ENCODE data around the gene APOA4. TPM values are rescaled to one million over a fixed set of nuclear protein-coding genes. Genes with fewer than 3 reads are reported as not detected.

Gene APOA4
- total RNA-seq, 4 donors from 2014 or later = not detected

- H3K36me3 ChIP-seq = peaks cover 0 to 10% (median 1%) of the 10 kb centered on the region in 4 donors
- TF ChIP-seq POLR2AphosphoS5 (IDR thresholded peaks at IDR 0.05) (no peak), CTCF (IDR thresholded peaks at IDR 0.05) (no peak), EP300 (IDR thresholded peaks at IDR 0.05; ENCODE audit: low read depth) (no peak), POLR2A (IDR thresholded peaks at IDR 0.05) (no peak)
- in situ Hi-C loops (cut with MboI; ENCODE audit: low pct_ligation_motif_present in 1 of 4, low pct_unique_long_range_greater_than_20kb in 1 of 4, low sequenced_read_pairs in 3 of 4) = loop anchor here (10.0 to 25.0 kb wide), 2 partner anchors 314 to 322 kb away; no protein-coding TSS in a partner anchor
- no peaks in the 10 kb centered on the region for H3K27me3 ChIP-seq
- intact Hi-C loops (cut with DNase I; ENCODE audit: low total_unique reads) = loop anchor here (5.0 kb wide), 1 partner anchor 42 kb away; no protein-coding TSS in a partner anchor
- H3K4me3 ChIP-seq = no peak overlapping the region
- no peak for DNase-seq
- peaks cover 6 to 27% (median 23%) of the 10 kb centered on the region in 4 donors for H3K4me1 ChIP-seq
- no peak overlapping the region for H3K27ac ChIP-seq
- no peaks in the 10 kb centered on the region for H3K9me3 ChIP-seq
- 94% methylated on average over 39 of the region's 53 CpGs; no CpG with 5 or more reads in 1 of the 2 donors for WGBS, 2 donors (ENCODE audit: low coverage in 1 of 2)
Measured at GRCh38 chr11:116790167-116791001, 32.7 kb downstream of the APOA4 start.

- TF ChIP-seq POLR2A (IDR thresholded peaks at IDR 0.05) = no peak
- no peak for TF ChIP-seq POLR2AphosphoS5 (IDR thresholded peaks at IDR 0.05)
- TF ChIP-seq CTCF (IDR thresholded peaks at IDR 0.05) = no peak
- no peak for TF ChIP-seq EP300 (IDR thresholded peaks at IDR 0.05; ENCODE audit: low read depth)
- H3K4me3 ChIP-seq = no peak overlapping the region
- 85% methylated on average over 4 of the region's 4 CpGs; no CpG with 5 or more reads in 1 of the 2 donors for WGBS, 2 donors (ENCODE audit: low coverage in 1 of 2)
Measured at GRCh38 chr11:116788975-116789374, 34.1 kb downstream of the APOA4 start.

GRCh38 chr11:116788534-116788933 is 34.6 kb downstream of the APOA4 start:
- Histone ChIP-seq H3K9me3 (no peaks in the 10 kb centered on the region), H3K4me1 (peaks cover 6 to 27% (median 23%) of the 10 kb centered on the region in 4 donors), H3K27ac (peak overlapping the region; percentile 80 to 92 (median 91)), H3K27me3 (no peaks in the 10 kb centered on the region), H3K4me3 (peak overlapping the region; percentile 81 to 100 (median 92)), H3K36me3 (peaks cover 0 to 29% (median 11%) of the 10 kb centered on the region in 4 donors)
- TF ChIP-seq POLR2AphosphoS5 (IDR thresholded peaks at IDR 0.05) (no peak), CTCF (IDR thresholded peaks at IDR 0.05) (no peak), POLR2A (IDR thresholded peaks at IDR 0.05) (no peak), EP300 (IDR thresholded peaks at IDR 0.05; ENCODE audit: low read depth) (no peak)
- DNase-seq = no peak
- WGBS, 2 donors (ENCODE audit: low coverage in 1 of 2) = 20 to 56% methylated on average over 1 to 4 of the region's 4 CpGs
- in situ Hi-C loops (cut with MboI; ENCODE audit: low pct_ligation_motif_present in 1 of 4, low pct_unique_long_range_greater_than_20kb in 1 of 4, low sequenced_read_pairs in 3 of 4) (loop anchor here in 2 of 4 donors (25.0 kb wide), 1 partner anchor 324 kb away; no protein-coding TSS in a partner anchor), intact Hi-C loops (cut with DNase I; ENCODE audit: low total_unique reads) (no loop called here)

More at GRCh38 chr11:116788975-116789374, 34.1 kb downstream of the APOA4 start:
- in situ Hi-C loops (cut with MboI; ENCODE audit: low pct_ligation_motif_present in 1 of 4, low pct_unique_long_range_greater_than_20kb in 1 of 4, low sequenced_read_pairs in 3 of 4) = loop anchor here in 2 of 4 donors (25.0 kb wide), 1 partner anchor 323 kb away; no protein-coding TSS in a partner anchor
- Histone ChIP-seq H3K36me3 (peaks cover 0 to 25% (median 8%) of the 10 kb centered on the region in 4 donors), H3K9me3 (no peaks in the 10 kb centered on the region), H3K27ac (no peak overlapping the region), H3K27me3 (no peaks in the 10 kb centered on the region), H3K4me1 (peaks cover 6 to 27% (median 23%) of the 10 kb centered on the region in 4 donors)
- DNase-seq = no peak
- intact Hi-C loops (cut with DNase I; ENCODE audit: low total_unique reads) = no loop called here
